ENCODE data around the gene ICA1. TPM values are rescaled to one million over a fixed set of nuclear protein-coding genes. Genes with fewer than 3 reads are reported as not detected.

Gene ICA1
- total RNA-seq, 3 donors from 2014 or later = 18.7 to 59.9 (median 41.9) TPM

GRCh38 chr7:8189625-8190024 is 72.3 kb downstream of the ICA1 start:
- H3K36me3 ChIP-seq (ENCODE audit: low read depth) = no peaks in the 10 kb centered on the region
- intact Hi-C loops (cut with DNase I, micrococcal nuclease) = no loop called here
- H3K9me3 ChIP-seq = no peaks in the 10 kb centered on the region
- DNase-seq (no peak), ATAC-seq (no peak)
- TF ChIP-seq CTCF (IDR thresholded peaks at IDR 0.05) = no peak
- H3K4me1 ChIP-seq (ENCODE audit: low read depth) = peaks cover 7% of the 10 kb centered on the region
- H3K4me3 ChIP-seq = no peak overlapping the region

GRCh38 chr7:8185926-8186683 is 75.9 kb downstream of the ICA1 start:
- TF ChIP-seq CTCF (IDR thresholded peaks at IDR 0.05) = no peak
- ATAC-seq = peak; percentile 25
- intact Hi-C loops (cut with DNase I, micrococcal nuclease) = no loop called here

GRCh38 chr7:8184221-8184620 is 77.7 kb downstream of the ICA1 start:
- no peaks in the 10 kb centered on the region for H3K36me3 ChIP-seq (ENCODE audit: low read depth)
- no peak for DNase-seq
- no peak for TF ChIP-seq CTCF (IDR thresholded peaks at IDR 0.05)
- intact Hi-C loops (cut with DNase I, micrococcal nuclease) = no loop called here
- H3K4me1 ChIP-seq (ENCODE audit: low read depth) = no peaks in the 10 kb centered on the region
- ATAC-seq = no peak
- H3K4me3 ChIP-seq = no peak overlapping the region
- H3K9me3 ChIP-seq = no peaks in the 10 kb centered on the region

More at GRCh38 chr7:8185926-8186683, 75.9 kb downstream of the ICA1 start:
- Histone ChIP-seq H3K36me3 (ENCODE audit: low read depth) (no peaks in the 10 kb centered on the region), H3K9me3 (no peaks in the 10 kb centered on the region), H3K4me3 (no peak overlapping the region), H3K4me1 (ENCODE audit: low read depth) (peaks cover 6% of the 10 kb centered on the region)
- DNase-seq = no peak

GRCh38 chr7:8179486-8179885 is 82.5 kb downstream of the ICA1 start:
- H3K4me1 ChIP-seq (ENCODE audit: low read depth) = peaks cover 2% of the 10 kb centered on the region
- no peaks in the 10 kb centered on the region for H3K36me3 ChIP-seq (ENCODE audit: low read depth)
- H3K4me3 ChIP-seq = no peak overlapping the region
- H3K9me3 ChIP-seq = no peaks in the 10 kb centered on the region
- no peak for TF ChIP-seq CTCF (IDR thresholded peaks at IDR 0.05)
- no peak for DNase-seq
- intact Hi-C loops (cut with DNase I, micrococcal nuclease) = no loop called here
- ATAC-seq = no peak

GRCh38 chr7:8178353-8178752 is 83.6 kb downstream of the ICA1 start:
- TF ChIP-seq CTCF (IDR thresholded peaks at IDR 0.05) = no peak
- H3K36me3 ChIP-seq (ENCODE audit: low read depth) = no peaks in the 10 kb centered on the region
- no peak for DNase-seq
- ATAC-seq = no peak
- intact Hi-C loops (cut with DNase I, micrococcal nuclease) = no loop called here
- H3K4me1 ChIP-seq (ENCODE audit: low read depth) = peaks cover 2% of the 10 kb centered on the region
- H3K4me3 ChIP-seq = no peak overlapping the region
- H3K9me3 ChIP-seq = no peaks in the 10 kb centered on the region

Measured in mucosa of descending colon (tissue), 3 donors.